Kidney epithelial cell (primary cell): ENCODE measurements around the gene CELSR3. TPM values are rescaled to one million over a fixed set of nuclear protein-coding genes. Genes with fewer than 3 reads are reported as not detected.

Experiments used
- DNase-seq: peaks from one replicate; pipeline ENCODE4 v3.0.0-alpha.2; 2010; ENCODE audit warnings: low read depth
- H3K27me3 ChIP-seq: 2 replicates; pipeline ENCODE4 v1.6.0; 2011; ENCODE audit warnings: low read length; ENCODE audit not compliant: control insufficient read depth, insufficient read depth
- H3K36me3 ChIP-seq: 2 replicates; pipeline ENCODE4 v1.5.1; 2011; ENCODE audit warnings: low read length; ENCODE audit not compliant: control insufficient read depth, insufficient read depth
- H3K4me3 ChIP-seq: 2 replicates; pipeline ENCODE4 v1.5.1; 2011; ENCODE audit warnings: low read depth, mild to moderate bottlenecking, control low read depth, low read length
- total RNA-seq: library from RNA; depleted of rRNA; stranded (reverse); fragments of >200 nt; gene quantifications from 2 replicates; pipeline ENCODE4 v1.2.3, GENCODE V29; 2015
- TF ChIP-seq, protein P1 (sequence below): IDR thresholded peaks from 2 replicates; pipeline ENCODE4 v1.5.1; 2011; ENCODE audit warnings: mild to moderate bottlenecking, moderate library complexity, low read length, control low read depth, inconsistent platforms; ENCODE audit not compliant: insufficient read depth, poor library complexity, severe bottlenecking

Gene CELSR3
- total RNA-seq, 1 donor from 2014 or later: 5.2 TPM

DNA sequence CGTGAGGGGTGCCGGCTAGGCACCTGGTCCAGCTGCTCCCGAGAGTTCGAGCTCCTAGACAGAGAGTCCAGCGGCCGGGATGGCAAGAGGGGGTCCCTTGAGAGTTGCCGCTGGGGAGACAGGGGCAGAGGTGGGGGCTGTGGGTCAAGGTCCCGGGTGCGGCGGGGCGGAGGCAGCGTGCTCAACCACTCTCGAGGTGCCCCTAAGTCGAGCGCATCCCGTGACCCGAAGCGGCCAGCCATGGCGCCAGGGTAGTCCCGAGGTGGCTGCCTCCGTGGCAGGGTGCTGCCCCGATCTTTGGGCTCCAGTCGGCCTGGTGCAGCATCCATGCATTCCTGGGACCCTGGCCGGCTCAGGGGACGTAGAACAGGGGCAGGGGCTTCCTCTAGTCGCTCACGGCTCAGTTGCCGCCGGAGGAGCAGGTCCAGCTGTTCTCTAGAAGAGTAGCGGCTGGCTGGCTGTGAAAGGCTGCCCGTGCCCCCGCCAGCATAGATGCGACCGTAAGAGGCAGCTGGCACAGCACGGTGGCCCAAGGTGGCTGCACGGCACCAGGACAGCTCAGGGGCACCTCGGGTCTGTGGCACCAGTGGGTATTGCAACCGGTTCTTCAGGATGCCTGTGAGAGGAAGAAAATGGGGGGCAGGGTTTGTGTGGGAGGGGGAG is 22.6 kb downstream of the CELSR3 start:
- no peak for DNase-seq
- Histone ChIP-seq H3K36me3 (no peaks in the 10 kb centered on the region), H3K4me3 (no peak overlapping the region), H3K27me3 (no peaks in the 10 kb centered on the region)
- TF ChIP-seq, protein P1, sequence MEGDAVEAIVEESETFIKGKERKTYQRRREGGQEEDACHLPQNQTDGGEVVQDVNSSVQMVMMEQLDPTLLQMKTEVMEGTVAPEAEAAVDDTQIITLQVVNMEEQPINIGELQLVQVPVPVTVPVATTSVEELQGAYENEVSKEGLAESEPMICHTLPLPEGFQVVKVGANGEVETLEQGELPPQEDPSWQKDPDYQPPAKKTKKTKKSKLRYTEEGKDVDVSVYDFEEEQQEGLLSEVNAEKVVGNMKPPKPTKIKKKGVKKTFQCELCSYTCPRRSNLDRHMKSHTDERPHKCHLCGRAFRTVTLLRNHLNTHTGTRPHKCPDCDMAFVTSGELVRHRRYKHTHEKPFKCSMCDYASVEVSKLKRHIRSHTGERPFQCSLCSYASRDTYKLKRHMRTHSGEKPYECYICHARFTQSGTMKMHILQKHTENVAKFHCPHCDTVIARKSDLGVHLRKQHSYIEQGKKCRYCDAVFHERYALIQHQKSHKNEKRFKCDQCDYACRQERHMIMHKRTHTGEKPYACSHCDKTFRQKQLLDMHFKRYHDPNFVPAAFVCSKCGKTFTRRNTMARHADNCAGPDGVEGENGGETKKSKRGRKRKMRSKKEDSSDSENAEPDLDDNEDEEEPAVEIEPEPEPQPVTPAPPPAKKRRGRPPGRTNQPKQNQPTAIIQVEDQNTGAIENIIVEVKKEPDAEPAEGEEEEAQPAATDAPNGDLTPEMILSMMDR: no peak

DNA sequence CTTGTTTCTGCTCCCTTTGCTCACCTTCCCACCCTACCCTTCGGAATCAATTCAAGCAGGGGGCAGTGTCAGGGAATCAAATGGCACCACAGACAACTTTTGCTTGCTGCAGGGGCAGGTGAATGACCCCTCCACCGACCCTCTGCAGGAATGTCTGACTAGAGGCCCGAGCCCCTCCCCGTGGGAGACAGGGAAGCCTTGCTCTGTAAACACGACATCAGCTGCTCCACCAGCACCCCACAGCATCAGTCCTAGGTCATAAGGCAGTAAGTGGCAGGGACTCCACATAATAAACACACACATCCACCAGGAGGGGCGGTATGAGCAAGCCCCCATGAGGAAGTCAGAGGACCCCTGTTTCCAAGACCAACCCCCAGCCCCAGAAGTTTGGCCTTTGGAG is 25.4 kb downstream of the CELSR3 start:
- TF ChIP-seq, protein P1: no peak
- no peak overlapping the region for H3K4me3 ChIP-seq
- no peaks in the 10 kb centered on the region for H3K36me3 ChIP-seq
- H3K27me3 ChIP-seq: no peaks in the 10 kb centered on the region
- DNase-seq: no peak

DNA sequence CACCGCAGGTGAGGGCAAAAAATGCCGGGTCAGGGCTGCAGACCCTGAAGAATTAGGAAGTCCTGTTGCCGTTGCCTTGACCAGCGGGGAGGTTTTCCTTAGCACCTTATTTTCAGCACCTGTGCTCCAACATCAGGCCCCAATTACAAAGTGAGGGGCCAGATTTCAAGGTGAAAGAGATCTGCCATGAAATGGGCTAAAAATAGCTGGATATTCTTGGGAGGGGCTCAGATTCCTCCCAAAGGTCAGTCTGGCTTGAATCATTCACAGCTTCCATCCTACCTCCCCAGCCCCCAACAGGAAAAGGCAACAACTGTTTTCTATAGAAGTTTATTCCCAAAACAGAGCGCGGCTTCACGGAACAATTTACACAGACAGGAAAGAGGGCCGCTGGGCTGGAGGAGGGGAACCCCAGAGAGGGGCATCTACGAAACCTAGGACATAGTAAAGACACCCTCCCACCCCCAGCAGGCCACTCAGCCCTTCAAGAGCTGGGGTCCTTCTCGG is 26.5 kb downstream of the CELSR3 start:
- TF ChIP-seq, protein P1: no peak
- DNase-seq: no peak
- Histone ChIP-seq H3K27me3 (no peaks in the 10 kb centered on the region), H3K36me3 (no peaks in the 10 kb centered on the region), H3K4me3 (peak overlapping the region; percentile 52)

DNA sequence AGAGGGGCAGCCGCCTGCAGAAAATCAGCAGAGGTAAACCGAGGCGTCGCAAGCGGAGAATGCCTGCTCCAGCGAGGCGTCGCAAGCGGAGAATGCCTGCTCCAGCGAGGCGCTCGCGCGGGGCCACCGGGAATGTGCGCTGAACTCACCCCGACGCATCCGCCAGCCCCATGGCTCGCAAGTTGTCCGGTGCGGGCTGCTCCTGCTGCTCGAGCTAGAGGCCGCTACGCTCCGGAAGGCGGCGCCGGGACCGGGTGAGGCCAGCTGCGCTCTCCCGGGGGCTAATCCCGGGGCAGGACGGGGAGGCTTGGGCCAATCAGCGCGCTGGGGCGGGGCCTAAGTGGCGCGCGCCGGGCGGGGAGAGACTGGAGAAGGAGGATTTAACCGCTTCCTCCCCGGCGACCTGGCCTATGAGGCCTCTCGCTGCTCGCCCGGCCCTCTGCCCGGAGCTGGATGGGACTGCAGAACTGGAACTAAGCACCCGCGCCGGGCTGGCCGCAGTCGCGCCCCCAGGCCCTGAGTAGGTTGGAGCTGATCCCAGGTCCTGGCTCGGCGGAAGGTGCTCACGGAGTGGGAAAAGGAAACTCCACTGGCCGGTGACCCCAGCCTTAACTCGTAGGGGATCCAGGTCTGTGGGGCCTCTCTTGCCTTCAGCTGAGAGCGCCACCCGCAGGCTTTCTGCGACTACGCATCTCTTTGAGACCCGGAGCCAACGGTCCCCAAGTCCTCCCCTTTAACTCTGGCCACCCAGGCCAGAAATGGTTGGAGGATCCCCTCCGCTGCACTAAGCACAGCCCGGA is 27.3 kb downstream of the CELSR3 start, which contains the start of gene SLC26A6:
Gene SLC26A6, minus strand, starts transcription at position 240 of the 800 bp plus-strand sequence. Its CDS starts 68 bp downstream, at position 172.
- H3K36me3 ChIP-seq: peaks cover 1% of the 10 kb centered on the region
- TF ChIP-seq, protein P1: peak; percentile 79
- peak; percentile 81 for DNase-seq
- H3K4me3 ChIP-seq: peak within 1 kb of the TSS; percentile 80
- H3K27me3 ChIP-seq: no peaks in the 10 kb centered on the region

DNA sequence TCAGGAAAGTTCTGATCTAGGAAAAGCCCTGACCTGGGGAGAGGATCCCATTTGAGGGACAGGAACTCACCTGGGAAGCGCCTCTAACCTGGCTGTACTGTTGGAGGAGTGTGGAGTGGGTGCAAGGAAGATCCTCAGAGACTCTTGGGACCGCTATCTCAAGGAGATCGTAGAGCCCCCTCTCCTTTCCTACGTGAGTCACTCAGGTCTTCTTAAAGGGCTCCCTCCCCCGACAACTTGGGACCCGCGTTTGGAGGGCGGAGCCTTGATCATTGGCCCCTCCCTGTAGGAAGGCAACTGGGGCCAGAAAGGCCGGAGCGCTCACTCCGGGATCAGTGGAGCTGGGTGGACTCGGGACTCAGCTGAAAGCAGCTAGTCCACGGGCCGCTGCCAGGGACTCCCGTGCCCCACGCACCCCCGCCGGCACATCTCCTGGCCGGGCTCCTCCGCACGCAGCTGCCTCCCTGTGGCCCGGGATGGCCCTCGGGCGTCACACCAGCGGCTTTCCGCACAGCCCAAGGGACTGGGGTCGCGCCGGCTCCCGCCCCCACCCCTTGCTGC is 27.9 kb downstream of the CELSR3 start:
- Histone ChIP-seq H3K4me3 (peak overlapping the region; percentile 80), H3K27me3 (no peaks in the 10 kb centered on the region), H3K36me3 (peaks cover 4% of the 10 kb centered on the region)
- DNase-seq: no peak
- TF ChIP-seq, protein P1: no peak
